ENCODE data around the gene GUCY1A2.

- TF ChIP-seq CTCF (IDR thresholded peaks at IDR 0.05; ENCODE audit: low read depth, low read length) (no peak), POLR2A (IDR thresholded peaks at IDR 0.05; ENCODE audit: extremely low read depth, insufficient read length) (no peak), MAX (IDR thresholded peaks at IDR 0.05; ENCODE audit: low read depth, low read length) (no peak), MYC (IDR thresholded peaks at IDR 0.05; ENCODE audit: low read depth, low read length) (no peak)
Measured at GRCh38 chr11:107009190-107009589, 9.1 kb downstream of the GUCY1A2 start.
